GM12801 (cell line): Measurements from ENCODE around the gene GPR132.

Source experiments
- TF ChIP-seq, protein P1 (sequence below): IDR thresholded peaks from one replicate; pipeline ENCODE4 v1.5.1; 2011; ENCODE audit warnings: control low read depth; ENCODE audit not compliant: insufficient read length; ENCODE audit errors: extremely low read depth

Gene GPR132

DNA sequence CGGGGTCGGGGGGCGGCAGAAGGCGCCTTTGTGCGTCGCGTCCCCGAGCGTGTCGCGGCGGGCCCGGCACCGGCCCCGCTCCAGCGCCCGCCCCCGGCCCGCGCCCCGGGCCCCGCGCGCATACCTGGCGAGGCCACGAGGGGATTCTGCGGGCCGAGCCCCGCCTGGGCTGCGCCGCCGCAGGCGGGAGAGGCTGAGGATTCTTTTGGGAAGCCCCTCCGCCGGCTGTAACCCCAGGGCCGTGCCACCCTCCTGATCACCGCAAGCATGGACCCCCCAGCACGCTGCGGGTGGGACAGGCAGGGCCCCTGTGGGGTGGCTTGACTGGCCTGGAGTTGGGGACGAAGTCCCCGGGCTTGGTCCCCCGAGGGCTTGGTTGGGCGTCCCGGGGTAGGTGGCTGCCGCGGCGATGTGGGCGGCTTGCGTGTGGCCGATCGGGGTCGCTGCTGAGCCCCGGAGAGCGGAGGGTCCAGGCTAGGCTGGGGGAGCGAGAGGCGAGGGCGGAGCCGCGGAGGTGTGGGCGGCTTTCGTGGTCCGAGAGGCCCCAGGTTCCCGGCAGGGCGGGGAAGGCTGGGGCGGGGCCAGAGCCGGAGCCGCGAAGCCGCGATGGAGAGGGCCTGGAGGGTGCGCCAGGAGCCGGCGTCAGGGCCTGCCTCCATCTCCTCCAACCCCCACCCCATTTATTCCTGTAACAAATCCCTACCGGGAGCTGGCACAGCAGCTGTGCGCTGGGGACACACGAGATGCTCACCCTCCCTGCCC, 28.4 kb upstream of the GPR132 start:
- TF ChIP-seq, protein P1, sequence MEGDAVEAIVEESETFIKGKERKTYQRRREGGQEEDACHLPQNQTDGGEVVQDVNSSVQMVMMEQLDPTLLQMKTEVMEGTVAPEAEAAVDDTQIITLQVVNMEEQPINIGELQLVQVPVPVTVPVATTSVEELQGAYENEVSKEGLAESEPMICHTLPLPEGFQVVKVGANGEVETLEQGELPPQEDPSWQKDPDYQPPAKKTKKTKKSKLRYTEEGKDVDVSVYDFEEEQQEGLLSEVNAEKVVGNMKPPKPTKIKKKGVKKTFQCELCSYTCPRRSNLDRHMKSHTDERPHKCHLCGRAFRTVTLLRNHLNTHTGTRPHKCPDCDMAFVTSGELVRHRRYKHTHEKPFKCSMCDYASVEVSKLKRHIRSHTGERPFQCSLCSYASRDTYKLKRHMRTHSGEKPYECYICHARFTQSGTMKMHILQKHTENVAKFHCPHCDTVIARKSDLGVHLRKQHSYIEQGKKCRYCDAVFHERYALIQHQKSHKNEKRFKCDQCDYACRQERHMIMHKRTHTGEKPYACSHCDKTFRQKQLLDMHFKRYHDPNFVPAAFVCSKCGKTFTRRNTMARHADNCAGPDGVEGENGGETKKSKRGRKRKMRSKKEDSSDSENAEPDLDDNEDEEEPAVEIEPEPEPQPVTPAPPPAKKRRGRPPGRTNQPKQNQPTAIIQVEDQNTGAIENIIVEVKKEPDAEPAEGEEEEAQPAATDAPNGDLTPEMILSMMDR = no peak

DNA sequence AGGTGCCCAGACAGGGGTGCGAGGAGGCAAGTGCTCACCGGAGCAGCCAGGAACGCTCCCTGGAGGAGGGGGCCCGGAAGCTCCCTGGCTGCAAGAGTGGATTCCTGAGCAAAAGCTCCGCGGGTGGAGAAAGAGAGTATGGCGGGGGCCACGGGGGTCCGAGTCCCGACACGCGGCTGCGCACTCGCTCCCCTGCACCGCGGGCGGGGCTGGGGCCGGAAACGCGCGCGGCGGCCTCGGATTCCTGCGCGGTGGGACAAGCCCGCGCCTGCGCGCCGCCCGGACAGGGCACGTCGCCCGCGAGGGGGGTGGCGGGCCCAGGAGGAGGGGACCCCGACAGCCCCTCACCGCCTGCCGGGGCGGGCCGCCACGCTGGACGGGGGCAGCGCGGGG, 27.8 kb upstream of the GPR132 start:
- TF ChIP-seq, protein P1 = no peak

DNA sequence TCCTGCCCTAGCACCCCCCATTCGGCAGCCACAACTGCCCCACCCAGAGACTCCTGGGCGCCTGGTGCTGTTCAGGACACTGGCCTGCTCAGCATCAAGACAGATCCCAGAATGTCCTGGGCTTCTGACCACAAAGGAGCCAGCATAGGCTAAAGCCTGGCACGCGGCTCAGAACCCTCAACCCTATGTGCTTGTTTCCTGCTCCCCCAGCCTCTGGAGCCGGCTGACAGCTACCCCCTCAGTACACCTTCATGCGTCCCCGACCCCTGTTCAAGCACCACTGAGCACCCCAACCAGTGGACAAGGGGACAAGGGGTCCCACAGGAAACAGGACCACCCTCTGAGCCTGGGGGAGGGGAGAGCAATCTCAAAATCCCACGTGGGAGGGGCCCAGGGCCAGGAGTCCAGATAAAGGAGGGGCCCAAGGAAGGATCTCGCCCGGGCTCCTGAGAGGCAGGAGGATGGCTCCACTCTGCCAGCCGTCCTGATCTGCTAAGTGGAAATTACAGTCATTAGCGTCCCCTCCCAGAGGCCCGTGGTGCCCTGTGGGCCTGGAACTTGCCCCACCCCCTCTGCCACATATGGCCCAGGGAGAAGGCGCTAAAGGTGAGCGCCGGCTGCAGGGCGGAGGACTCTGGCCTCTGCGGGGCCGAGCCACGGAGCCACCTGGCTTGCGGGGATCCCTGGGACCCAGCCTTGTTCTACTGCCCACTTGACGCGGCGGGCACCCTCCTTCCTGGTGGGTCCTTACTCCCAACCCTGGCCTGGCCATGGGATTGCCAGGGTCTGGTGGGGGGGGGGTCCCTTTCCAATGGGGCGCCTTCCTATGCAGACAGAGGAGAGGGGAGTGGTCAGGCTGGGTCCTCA, 27.2 kb upstream of the GPR132 start:
- TF ChIP-seq, protein P1 = no peak

DNA sequence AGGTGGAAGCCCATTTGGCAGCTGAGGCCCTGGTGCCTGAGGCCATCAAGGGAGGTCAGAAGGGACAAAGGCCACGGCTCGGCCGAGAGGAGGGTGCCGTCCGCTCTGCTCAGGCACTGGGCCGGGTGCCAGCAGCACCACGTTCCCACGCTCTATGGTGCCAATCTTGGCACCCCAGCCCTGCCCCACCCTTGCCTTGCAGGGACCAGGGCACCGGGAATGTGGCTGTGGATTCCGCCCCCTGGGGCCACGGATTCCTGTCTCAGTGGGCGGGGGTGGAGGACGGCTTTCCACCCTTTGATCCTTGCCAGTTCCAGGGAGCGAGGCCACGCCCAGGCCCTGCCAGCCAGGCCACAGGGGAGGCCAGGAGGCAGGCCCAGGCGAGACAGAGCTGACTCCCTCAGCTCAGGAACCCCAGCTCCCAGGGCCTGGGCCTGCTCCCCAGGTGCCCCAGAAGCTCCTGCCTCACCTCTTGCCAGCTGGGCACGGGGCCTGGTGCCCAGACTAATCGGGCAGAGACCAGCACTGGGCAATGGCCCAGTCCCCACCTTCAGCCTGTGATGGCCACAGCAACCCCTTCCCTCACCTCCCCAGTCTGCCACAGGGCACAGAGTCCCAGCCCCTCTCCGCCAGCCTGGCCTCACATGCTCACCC, 26.4 kb upstream of the GPR132 start:
- TF ChIP-seq, protein P1 = no peak

DNA sequence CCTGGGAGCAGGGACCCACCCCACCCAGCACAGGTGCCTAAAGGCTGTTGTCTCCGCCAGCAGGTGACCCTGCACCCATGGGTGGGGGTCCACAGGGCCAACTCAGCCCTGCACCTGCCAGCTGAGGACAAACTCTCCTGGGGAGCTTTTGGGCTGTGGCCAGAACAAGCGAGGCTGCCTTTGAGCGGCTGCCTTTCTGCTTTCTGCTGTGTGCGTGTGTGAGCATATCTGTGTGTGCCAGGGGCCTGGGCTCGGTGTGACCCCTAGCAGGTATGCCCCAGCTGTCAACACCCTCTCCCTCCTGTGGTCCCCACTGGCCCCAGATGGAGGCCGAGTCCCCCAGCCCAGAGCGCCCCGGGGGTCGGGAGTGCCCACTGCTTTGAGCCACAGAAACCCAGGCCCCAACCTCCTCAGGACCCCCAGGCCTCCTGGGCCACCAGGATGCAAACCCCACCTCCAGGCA, 25.9 kb upstream of the GPR132 start:
- TF ChIP-seq, protein P1 = no peak

DNA sequence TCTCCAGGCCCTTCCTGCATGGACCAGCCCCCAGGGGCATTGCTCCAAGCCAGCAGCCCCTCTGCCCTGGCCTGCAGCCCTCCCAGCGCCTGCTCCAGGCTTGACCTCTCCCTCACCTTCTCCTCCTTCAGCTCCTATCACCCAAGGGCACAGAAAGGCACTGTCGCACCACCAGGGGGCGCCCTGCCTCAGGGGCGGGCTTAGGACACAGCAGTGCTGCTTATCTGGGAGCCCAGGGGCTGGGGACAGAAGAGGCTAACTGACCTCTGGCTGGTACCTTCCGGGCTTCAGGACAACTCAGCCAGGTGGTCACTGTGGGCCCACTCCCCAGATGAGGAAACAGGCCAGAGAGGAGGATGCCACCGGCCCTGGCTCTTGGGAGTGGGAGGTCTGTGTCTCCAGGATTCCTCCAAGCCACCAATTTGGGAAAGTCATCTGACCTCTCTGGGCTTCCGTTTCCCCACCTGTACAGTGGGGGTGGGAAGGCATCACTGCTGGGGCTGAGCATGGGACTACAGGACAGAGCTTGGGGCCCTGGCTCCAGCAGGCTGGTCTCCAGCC, 25.3 kb upstream of the GPR132 start:
- TF ChIP-seq, protein P1 = peak; percentile 27
